NCI-H1417 treated with DMSO at 0.1 percent for 48 hours (cell line): ENCODE measurements around the gene ZAP70.
"Not testable (repeated sequence)": the region's sequence is repeated elsewhere in the genome, so short reads cannot be mapped to it uniquely, and the experiment has no call there.

Experiments
- DNase-seq: peaks from one replicate; lab custom pipeline; 2025; lab: John Stamatoyannopoulos, UW

ZAP70 gene

GRCh38 chr2:97713296-97714083 is at the start of gene ZAP70:
ZAP70 (plus strand) TSS chr2:97713576; CDS start chr2:97724037, 10,461 bp downstream.
- DNase-seq, result no peak

- no peak for DNase-seq
These were observed 49.8 kb upstream of the ZAP70 start for GRCh38 chr2:97663626-97663961.

- peak; percentile 97 for DNase-seq
These were observed 49.3 kb upstream of the ZAP70 start, which contains the start of gene ACTR1B for GRCh38 chr2:97663962-97664635. ACTR1B (minus strand) TSS chr2:97664044; CDS start chr2:97663890, 154 bp downstream.

GRCh38 chr2:97664636-97664970 is 48.8 kb upstream of the ZAP70 start:
- no peak for DNase-seq

- DNase-seq, result no peak
These were observed 43.9 kb upstream of the ZAP70 start, which contains the start of gene C2orf92 for GRCh38 chr2:97669448-97669847. C2orf92 (plus strand) TSS chr2:97669713; CDS start chr2:97669789, 76 bp downstream.

- DNase-seq, result no peak
These were observed 42.9 kb upstream of the ZAP70 start for GRCh38 chr2:97670471-97670870.

- DNase-seq, result no peak
These were observed 41.9 kb upstream of the ZAP70 start for GRCh38 chr2:97671526-97671925.

- not testable (repeated sequence) for DNase-seq
These were observed 40.7 kb upstream of the ZAP70 start for GRCh38 chr2:97672606-97673140.

- DNase-seq, result no peak
These were observed 40.0 kb upstream of the ZAP70 start for GRCh38 chr2:97673182-97673914.

- DNase-seq, result peak; percentile 5
These were observed 39.5 kb upstream of the ZAP70 start for GRCh38 chr2:97673915-97674283.

- DNase-seq, result no peak
These were observed 37.8 kb upstream of the ZAP70 start for GRCh38 chr2:97675430-97676113.

GRCh38 chr2:97676620-97677019 is 36.8 kb upstream of the ZAP70 start:
- DNase-seq, result no peak

- DNase-seq, result no peak
These were observed 35.9 kb upstream of the ZAP70 start for GRCh38 chr2:97677480-97677879.

- no peak for DNase-seq
These were observed 35.1 kb upstream of the ZAP70 start for GRCh38 chr2:97678298-97678697.

- not testable (repeated sequence) for DNase-seq
These were observed 26.1 kb upstream of the ZAP70 start for GRCh38 chr2:97687235-97687634.

- no peak for DNase-seq
These were observed 25.1 kb upstream of the ZAP70 start for GRCh38 chr2:97688062-97688827.

GRCh38 chr2:97691166-97691565 is 22.2 kb upstream of the ZAP70 start:
- DNase-seq, result no peak

GRCh38 chr2:97693476-97693875 is 19.9 kb upstream of the ZAP70 start:
- no peak for DNase-seq

GRCh38 chr2:97695744-97696143 is 17.6 kb upstream of the ZAP70 start:
- no peak for DNase-seq

GRCh38 chr2:97697252-97698235 is 15.8 kb upstream of the ZAP70 start:
- DNase-seq, result peak; percentile 15
